Neutrophil (primary cell): ENCODE measurements around the gene VAV3.

Source experiments
- H3K27ac ChIP-seq: fragments of 200-600 bp; sonication (generic); 2 replicates; pipeline ENCODE4 v1.5.1; 2016; ENCODE audit warnings: mild to moderate bottlenecking, moderate library complexity
- H3K27me3 ChIP-seq: fragments of 200-600 bp; sonication (generic); 2 replicates; pipeline ENCODE4 v1.6.0; 2016; ENCODE audit warnings: mild to moderate bottlenecking
- H3K36me3 ChIP-seq: fragments of 200-600 bp; sonication (generic); 2 replicates; pipeline ENCODE4 v1.5.1; 2017
- H3K4me1 ChIP-seq, 2 experiments: fragments of 200-600 bp in 1 of 2; sonication (generic) in 1 of 2; 1 replicate in 1 of 2; 2 replicates in 1 of 2; pipeline versions ENCODE4 v1.5.1 to v1.6.1; 2013 to 2016; ENCODE audit warnings: low read depth in 1 of 2, low read length in 1 of 2, mild to moderate bottlenecking in 1 of 2, moderate library complexity in 1 of 2; ENCODE audit not compliant: control insufficient read depth in 1 of 2, insufficient read depth in 1 of 2
- H3K4me3 ChIP-seq, 2 experiments: fragments of 200-600 bp in 1 of 2; sonication (generic) in 1 of 2; 1 replicate in 1 of 2; 2 replicates in 1 of 2; pipeline ENCODE4 v1.5.1; 2013 to 2016; ENCODE audit warnings: low read depth in 1 of 2, low read length in 1 of 2, mild to moderate bottlenecking in 1 of 2, moderate library complexity in 1 of 2
- H3K9me3 ChIP-seq: fragments of 200-600 bp; sonication (generic); 2 replicates; pipeline ENCODE4 v1.5.1; 2016
- TF ChIP-seq, protein P1 (sequence below): fragments of 200-600 bp; sonication (generic); IDR thresholded peaks from 2 replicates; pipeline ENCODE4 v1.5.1; 2016; ENCODE audit warnings: antibody characterized with exemption

The VAV3 gene

DNA sequence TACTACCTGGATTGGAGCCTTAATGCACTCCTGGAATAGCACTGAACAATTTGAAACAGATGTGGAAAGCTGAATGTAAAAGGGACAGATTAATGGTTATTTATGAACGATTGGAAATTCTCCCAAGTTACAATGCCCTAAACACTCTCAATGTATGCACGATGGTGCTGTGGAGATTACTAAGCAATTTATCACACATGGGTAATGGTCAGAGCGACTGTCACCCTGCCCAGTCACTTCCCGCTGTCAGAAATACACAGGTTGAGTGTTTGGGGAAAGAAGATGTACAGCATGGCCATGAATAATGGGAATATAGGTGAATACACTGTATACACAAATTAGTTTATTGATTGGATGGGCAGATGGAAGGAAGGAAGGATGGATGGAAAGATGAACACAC, 342.4 kb downstream of the VAV3 start:
- H3K36me3 ChIP-seq, result peaks cover 6% of the 10 kb centered on the region
- no peak overlapping the region for H3K4me3 ChIP-seq
- no peaks in the 10 kb centered on the region for H3K27me3 ChIP-seq
- TF ChIP-seq, protein P1, sequence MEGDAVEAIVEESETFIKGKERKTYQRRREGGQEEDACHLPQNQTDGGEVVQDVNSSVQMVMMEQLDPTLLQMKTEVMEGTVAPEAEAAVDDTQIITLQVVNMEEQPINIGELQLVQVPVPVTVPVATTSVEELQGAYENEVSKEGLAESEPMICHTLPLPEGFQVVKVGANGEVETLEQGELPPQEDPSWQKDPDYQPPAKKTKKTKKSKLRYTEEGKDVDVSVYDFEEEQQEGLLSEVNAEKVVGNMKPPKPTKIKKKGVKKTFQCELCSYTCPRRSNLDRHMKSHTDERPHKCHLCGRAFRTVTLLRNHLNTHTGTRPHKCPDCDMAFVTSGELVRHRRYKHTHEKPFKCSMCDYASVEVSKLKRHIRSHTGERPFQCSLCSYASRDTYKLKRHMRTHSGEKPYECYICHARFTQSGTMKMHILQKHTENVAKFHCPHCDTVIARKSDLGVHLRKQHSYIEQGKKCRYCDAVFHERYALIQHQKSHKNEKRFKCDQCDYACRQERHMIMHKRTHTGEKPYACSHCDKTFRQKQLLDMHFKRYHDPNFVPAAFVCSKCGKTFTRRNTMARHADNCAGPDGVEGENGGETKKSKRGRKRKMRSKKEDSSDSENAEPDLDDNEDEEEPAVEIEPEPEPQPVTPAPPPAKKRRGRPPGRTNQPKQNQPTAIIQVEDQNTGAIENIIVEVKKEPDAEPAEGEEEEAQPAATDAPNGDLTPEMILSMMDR, result no peak
- H3K9me3 ChIP-seq, result no peaks in the 10 kb centered on the region
- no peaks in the 10 kb centered on the region for H3K4me1 ChIP-seq
- H3K27ac ChIP-seq, result no peak overlapping the region

GRCh38 chr1:107620753-107621152, 344.2 kb downstream of the VAV3 start:
- no peaks in the 10 kb centered on the region for H3K9me3 ChIP-seq
- no peaks in the 10 kb centered on the region for H3K4me1 ChIP-seq
- TF ChIP-seq, protein P1, result no peak
- peaks cover 21% of the 10 kb centered on the region for H3K36me3 ChIP-seq
- H3K27ac ChIP-seq, result no peak overlapping the region
- H3K4me3 ChIP-seq, result no peak overlapping the region
- no peaks in the 10 kb centered on the region for H3K27me3 ChIP-seq

DNA sequence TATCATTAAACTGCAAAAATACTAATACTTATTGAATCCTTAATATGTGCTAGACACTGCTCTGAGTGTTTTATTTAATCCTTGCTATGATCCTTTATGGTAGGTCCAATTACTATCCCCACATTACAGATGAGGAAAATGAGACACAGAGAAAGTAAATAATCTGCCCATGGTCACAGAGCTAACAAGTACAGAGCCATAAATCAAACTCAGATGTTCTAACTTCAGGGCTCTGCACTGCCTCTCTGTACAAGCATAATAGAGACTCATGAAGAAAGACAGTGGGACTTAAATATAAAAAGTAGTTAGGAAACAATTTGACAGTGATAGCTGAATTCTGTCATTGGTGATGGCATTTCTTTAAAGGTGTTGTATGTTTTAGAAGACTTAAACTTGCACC, 346.4 kb downstream of the VAV3 start:
- peaks cover 21% of the 10 kb centered on the region for H3K36me3 ChIP-seq
- no peaks in the 10 kb centered on the region for H3K27me3 ChIP-seq
- H3K4me1 ChIP-seq, result no peaks in the 10 kb centered on the region
- TF ChIP-seq, protein P1, result no peak
- H3K4me3 ChIP-seq, result no peak overlapping the region
- no peaks in the 10 kb centered on the region for H3K9me3 ChIP-seq
- H3K27ac ChIP-seq, result no peak overlapping the region

DNA sequence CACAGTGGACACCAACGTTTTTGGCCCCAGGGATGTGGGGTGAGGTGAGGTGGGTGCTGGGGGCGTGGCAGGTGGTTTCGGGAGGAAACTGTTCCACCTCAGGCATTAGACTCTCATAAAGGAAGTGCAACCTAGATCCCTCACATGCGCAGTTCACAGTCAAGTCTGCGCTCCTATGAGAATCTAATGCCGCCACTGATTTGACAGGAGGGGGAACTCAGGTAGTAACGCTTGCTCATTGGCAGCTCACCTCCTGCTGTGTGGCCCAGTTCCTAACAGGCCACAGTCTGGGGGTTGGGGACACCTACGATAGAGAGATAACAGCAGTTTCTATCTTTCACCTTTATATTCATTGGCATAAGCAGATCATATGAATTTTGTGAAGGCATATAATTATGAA, 347.1 kb downstream of the VAV3 start:
- Histone ChIP-seq H3K4me1 (no peaks in the 10 kb centered on the region), H3K27me3 (no peaks in the 10 kb centered on the region), H3K9me3 (no peaks in the 10 kb centered on the region), H3K4me3 (no peak overlapping the region), H3K36me3 (peaks cover 21% of the 10 kb centered on the region), H3K27ac (no peak overlapping the region)
- TF ChIP-seq, protein P1, result no peak

- TF ChIP-seq, protein P1, result no peak
- H3K9me3 ChIP-seq, result no peaks in the 10 kb centered on the region
- H3K4me1 ChIP-seq, result no peaks in the 10 kb centered on the region
- no peaks in the 10 kb centered on the region for H3K27me3 ChIP-seq
- H3K4me3 ChIP-seq, result no peak overlapping the region
- H3K36me3 ChIP-seq, result peaks cover 21% of the 10 kb centered on the region
- no peak overlapping the region for H3K27ac ChIP-seq
These were observed 347.5 kb downstream of the VAV3 start for GRCh38 chr1:107617456-107617855.

- TF ChIP-seq, protein P1, result no peak
- no peaks in the 10 kb centered on the region for H3K27me3 ChIP-seq
- peaks cover 8% of the 10 kb centered on the region for H3K36me3 ChIP-seq
- H3K9me3 ChIP-seq, result no peaks in the 10 kb centered on the region
- no peaks in the 10 kb centered on the region for H3K4me1 ChIP-seq
- H3K4me3 ChIP-seq, result no peak overlapping the region
- no peak overlapping the region for H3K27ac ChIP-seq
These were observed 355.2 kb downstream of the VAV3 start for GRCh38 chr1:107609808-107610207.
